ACHN (cell line): Measurements from ENCODE around the gene COLQ.
A peak's percentile ranks its signal among the peaks of the same experiment; 100 is the strongest.

Experiments
- DNase-seq: peaks from one replicate; pipeline ENCODE4 v3.0.0-alpha.2; 2015
- in situ Hi-C: cut with HindIII; loops from 2 replicates; pipeline ENCODE4 v1.10.0; 2017; ENCODE audit warnings: low sequenced_read_pairs, low pct_ligation_motif_present, low pct_unique_long_range_greater_than_20kb

The COLQ gene

DNA sequence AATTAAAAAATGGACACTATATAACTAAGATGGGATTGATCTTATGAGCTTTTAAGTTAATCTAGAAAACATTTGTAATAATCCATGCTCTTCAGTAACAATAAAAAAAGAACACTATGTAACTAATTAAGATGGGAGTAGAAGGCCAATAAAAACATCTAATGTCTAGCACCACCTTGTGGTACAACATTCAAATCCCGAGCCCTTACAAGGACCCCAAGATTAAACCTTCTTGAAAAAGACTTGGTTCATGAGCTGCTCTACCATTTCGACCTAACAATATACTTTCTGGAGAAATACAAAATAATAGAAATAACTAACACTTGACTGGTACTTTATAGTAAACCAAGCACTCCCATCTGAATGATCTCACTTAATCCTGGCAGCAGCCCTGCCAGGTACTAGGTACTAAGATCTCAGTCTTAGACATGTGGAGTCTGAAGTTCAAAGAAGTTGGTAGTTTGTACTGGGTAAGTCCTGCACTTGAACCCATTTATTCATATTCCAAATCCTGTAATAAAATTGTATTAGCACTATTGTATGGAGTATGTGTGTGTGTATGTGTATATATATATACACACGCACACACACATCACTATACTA lies 116.0 kb downstream of the COLQ start:
- peak; percentile 57 for DNase-seq
- in situ Hi-C loops, result no loop called here

DNA sequence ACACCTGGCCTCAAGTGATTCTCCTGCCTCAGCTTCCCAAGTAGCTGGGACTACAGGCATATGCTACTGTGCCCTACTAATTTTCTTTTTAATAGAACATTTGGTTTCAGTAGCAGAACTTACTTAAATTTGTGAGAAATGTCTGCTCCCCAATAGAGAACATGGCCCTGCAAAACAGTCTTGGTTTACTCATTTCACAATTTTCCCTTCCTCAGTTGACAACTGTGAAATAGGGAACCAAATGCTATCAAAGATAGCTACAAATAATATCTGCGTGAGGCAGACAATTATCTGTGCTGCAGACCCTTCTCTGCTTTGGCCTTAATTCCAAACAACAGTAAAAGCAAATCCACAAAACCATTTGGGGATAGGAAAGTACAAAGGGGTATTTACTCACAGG lies 116.7 kb downstream of the COLQ start:
- no peak for DNase-seq
- in situ Hi-C loops, result no loop called here

DNA sequence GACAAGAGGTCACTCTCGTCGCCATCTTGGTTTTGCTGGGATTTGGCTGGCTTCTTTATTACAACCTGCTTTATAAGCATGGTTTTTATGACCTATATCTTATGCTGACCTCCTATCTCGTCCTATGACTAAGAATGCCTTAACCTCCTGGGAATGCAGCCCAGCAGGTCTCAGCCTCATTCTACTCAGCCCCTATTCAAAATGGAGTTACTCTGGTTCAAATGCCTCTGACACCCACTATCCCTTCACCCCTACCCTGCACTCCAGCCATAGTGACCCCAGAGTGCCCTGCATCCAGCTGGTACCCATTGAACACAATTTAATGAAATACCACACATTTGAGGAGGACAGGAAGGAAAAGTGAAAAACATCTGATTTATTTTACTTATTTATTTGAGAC lies 117.5 kb downstream of the COLQ start:
- no peak for DNase-seq
- in situ Hi-C loops, result no loop called here

DNA sequence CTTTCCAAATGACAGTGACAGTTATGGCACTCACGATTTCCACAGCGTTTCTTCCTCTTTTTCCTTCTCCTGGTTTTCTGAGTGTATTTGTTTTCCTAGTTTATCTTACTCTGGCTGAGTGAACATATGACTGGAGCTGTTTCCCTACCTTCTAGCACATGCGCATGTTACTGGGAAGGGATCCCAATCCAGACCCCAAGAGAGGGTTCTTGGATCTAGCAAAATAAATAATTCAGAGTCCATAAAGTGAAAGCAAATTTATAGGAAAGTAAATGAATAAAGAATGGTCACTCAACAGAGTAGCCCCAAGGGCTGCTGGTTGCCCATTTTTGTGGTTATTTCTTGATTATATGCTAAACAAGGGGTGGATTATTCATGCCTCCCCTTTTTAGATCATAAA lies 118.0 kb downstream of the COLQ start:
- no peak for DNase-seq
- in situ Hi-C loops, result no loop called here

DNA sequence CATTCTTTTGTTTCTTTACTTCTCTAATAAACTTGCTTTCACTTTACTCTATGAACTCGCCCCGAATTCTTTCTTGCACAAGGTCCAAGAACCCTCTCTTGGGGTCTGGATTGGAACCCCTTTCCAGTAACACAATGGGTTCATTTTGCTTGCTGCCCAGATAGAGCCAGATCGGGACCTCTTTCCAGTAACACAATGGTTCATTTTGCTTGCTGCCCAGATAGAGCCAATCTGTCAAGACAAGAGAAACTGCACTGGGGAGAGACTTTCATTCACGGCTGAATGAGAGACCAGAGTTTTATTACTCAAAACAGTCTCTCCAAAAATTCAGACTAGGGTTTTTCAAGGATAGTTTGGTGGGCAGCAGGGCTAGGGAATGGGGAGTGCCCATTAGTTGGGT lies 119.6 kb downstream of the COLQ start:
- in situ Hi-C loops, result no loop called here
- DNase-seq, result no peak
